Osteocyte (in vitro differentiated cells): ENCODE data around the gene BEND6. TPM values are rescaled to one million over a fixed set of nuclear protein-coding genes. Genes with fewer than 3 reads are reported as not detected.

Experiments
- DNase-seq: peaks from one replicate; pipeline ENCODE4 v3.0.0; 2021; ENCODE audit warnings: mixed read lengths; ENCODE audit not compliant: unreplicated experiment; ENCODE audit errors: extremely low spot score
- H3K27ac Mint-ChIP-seq: one replicate; pipeline ENCODE4 v1.8.0; 2021; ENCODE audit warnings: mild to moderate bottlenecking, mixed read lengths; ENCODE audit not compliant: unreplicated experiment
- H3K27me3 Mint-ChIP-seq: one replicate; pipeline ENCODE4 v1.8.0; 2021; ENCODE audit warnings: mixed read lengths; ENCODE audit not compliant: unreplicated experiment
- H3K36me3 Mint-ChIP-seq: one replicate; pipeline ENCODE4 v1.8.0; 2021; ENCODE audit warnings: mixed read lengths; ENCODE audit not compliant: unreplicated experiment
- H3K4me1 Mint-ChIP-seq: one replicate; pipeline ENCODE4 v1.8.0; 2021; ENCODE audit warnings: mixed read lengths; ENCODE audit not compliant: unreplicated experiment
- H3K4me3 Mint-ChIP-seq: one replicate; pipeline ENCODE4 v1.8.0; 2021; ENCODE audit warnings: mild to moderate bottlenecking, moderate library complexity, mixed read lengths; ENCODE audit not compliant: unreplicated experiment
- H3K9me3 Mint-ChIP-seq: one replicate; pipeline ENCODE4 v1.8.0; 2021; ENCODE audit warnings: mixed read lengths; ENCODE audit not compliant: unreplicated experiment
- CTCF ChIP-seq: fragments of 200-600 bp; sonication (generic); IDR thresholded peaks from 2 replicates; pipeline ENCODE4 v1.5.0; 2021; ENCODE audit warnings: antibody characterized with exemption, mild to moderate bottlenecking, moderate library complexity
- total RNA-seq: library from RNA; stranded (reverse); gene quantifications from 2 replicates; pipeline ENCODE4 v1.2.1, GENCODE V29; 2021

The BEND6 gene
- total RNA-seq, 1 donor from 2014 or later, result 7.0 TPM

GRCh38 chr6:56955171-56956155 lies 556 bp downstream of the BEND6 start:
- peak; percentile 94 for TF ChIP-seq CTCF
- H3K27me3 Mint-ChIP-seq, result no peaks in the 10 kb centered on the region

DNA sequence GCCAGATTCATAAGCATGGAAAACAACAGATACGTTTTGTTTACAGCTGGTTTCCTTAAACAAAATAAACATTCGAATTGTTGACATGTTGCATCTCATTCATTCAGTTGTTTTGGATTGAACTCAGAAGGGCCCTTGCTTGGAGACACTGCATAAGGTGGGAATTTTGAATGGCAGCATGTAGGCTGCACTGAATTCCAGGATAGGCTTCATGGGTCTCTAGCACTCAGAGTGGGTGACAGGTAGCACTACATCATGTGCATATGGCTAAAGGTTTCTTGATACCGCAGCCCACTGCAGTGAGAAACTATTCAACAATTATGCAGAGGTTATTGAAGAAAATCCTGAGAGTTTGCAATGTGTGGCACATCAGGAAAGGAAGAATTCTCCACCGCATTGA lies 1.6 kb downstream of the BEND6 start:
- Mint-ChIP-seq H3K4me1 (peaks cover 61% of the 10 kb centered on the region), H3K9me3 (no peaks in the 10 kb centered on the region), H3K4me3 (peak overlapping the region; percentile 40), H3K27ac (peak overlapping the region; percentile 93), H3K36me3 (no peaks in the 10 kb centered on the region), H3K27me3 (no peaks in the 10 kb centered on the region)
- TF ChIP-seq CTCF, result no peak
- DNase-seq, result no peak

More at GRCh38 chr6:56955171-56956155, 556 bp downstream of the BEND6 start:
- H3K36me3 Mint-ChIP-seq, result no peaks in the 10 kb centered on the region
- H3K4me3 Mint-ChIP-seq, result peak overlapping the region; percentile 88
- DNase-seq, result peak; percentile 97
- peak overlapping the region; percentile 93 for H3K27ac Mint-ChIP-seq
- no peaks in the 10 kb centered on the region for H3K9me3 Mint-ChIP-seq
- peaks cover 70% of the 10 kb centered on the region for H3K4me1 Mint-ChIP-seq

DNA sequence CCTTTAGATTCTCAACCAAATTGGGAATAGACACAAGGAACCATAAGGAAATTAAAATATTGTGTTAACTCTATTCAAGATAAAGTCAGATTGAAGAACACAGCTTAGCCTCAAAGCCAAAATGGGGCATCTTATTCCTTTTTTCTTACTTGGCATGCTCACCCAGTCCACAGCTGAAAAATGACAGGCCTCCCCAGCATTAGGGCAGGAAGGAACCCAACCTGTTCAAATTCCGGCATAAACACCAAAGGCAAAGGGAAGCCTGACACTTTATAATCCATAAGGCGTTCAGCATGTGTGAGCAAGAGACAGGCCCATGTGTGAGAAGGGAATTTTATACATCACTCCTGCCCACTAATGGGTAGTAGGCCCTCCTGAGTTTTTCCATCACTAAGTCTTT lies 2.9 kb downstream of the BEND6 start:
- no peak overlapping the region for H3K27ac Mint-ChIP-seq
- no peak for DNase-seq
- H3K4me3 Mint-ChIP-seq, result no peak overlapping the region
- no peaks in the 10 kb centered on the region for H3K9me3 Mint-ChIP-seq
- H3K4me1 Mint-ChIP-seq, result peaks cover 50% of the 10 kb centered on the region
- H3K36me3 Mint-ChIP-seq, result no peaks in the 10 kb centered on the region
- H3K27me3 Mint-ChIP-seq, result no peaks in the 10 kb centered on the region
- TF ChIP-seq CTCF, result no peak

DNA sequence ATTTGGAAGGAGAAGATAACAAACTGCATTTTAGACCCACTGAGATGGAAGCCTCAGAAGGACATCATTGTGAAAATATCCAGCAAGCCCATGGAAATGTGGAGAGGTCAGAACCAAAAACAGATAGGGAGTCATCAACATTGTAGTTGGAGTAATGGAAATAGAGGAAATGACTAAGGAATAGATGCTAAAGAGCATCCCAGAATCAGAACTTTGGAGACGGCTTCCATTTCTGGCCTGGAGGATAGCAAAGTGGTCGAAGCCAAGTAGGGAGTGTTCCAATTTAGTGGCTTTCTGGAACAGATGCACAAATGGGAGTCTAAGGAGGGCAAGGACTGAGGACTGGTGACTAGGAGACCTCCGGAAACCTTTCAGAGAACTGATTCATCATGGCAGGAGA lies 3.6 kb downstream of the BEND6 start:
- Mint-ChIP-seq H3K4me1 (peaks cover 43% of the 10 kb centered on the region), H3K4me3 (no peak overlapping the region), H3K27me3 (no peaks in the 10 kb centered on the region), H3K36me3 (no peaks in the 10 kb centered on the region), H3K27ac (peak overlapping the region; percentile 63), H3K9me3 (no peaks in the 10 kb centered on the region)
- DNase-seq, result no peak
- no peak for TF ChIP-seq CTCF

GRCh38 chr6:56959094-56959493 lies 4.2 kb downstream of the BEND6 start:
- DNase-seq, result no peak
- H3K36me3 Mint-ChIP-seq, result no peaks in the 10 kb centered on the region
- no peak for TF ChIP-seq CTCF
- H3K27ac Mint-ChIP-seq, result peak overlapping the region; percentile 63
- H3K4me1 Mint-ChIP-seq, result peaks cover 39% of the 10 kb centered on the region
- no peaks in the 10 kb centered on the region for H3K27me3 Mint-ChIP-seq
- no peak overlapping the region for H3K4me3 Mint-ChIP-seq
- no peaks in the 10 kb centered on the region for H3K9me3 Mint-ChIP-seq
